ENCODE measurements around the gene KLHL21.
A peak's percentile ranks its signal among the peaks of the same experiment; 100 is the strongest.
"Not testable (repeated sequence)": the region's sequence is repeated elsewhere in the genome, so short reads cannot be mapped to it uniquely, and the experiment has no call there.

KLHL21 gene

GRCh38 chr1:6581561-6582305 is 20.9 kb downstream of the KLHL21 start:
- DNase-seq, result no peak

GRCh38 chr1:6580593-6581409 is 21.9 kb downstream of the KLHL21 start:
- DNase-seq, result no peak

DNA sequence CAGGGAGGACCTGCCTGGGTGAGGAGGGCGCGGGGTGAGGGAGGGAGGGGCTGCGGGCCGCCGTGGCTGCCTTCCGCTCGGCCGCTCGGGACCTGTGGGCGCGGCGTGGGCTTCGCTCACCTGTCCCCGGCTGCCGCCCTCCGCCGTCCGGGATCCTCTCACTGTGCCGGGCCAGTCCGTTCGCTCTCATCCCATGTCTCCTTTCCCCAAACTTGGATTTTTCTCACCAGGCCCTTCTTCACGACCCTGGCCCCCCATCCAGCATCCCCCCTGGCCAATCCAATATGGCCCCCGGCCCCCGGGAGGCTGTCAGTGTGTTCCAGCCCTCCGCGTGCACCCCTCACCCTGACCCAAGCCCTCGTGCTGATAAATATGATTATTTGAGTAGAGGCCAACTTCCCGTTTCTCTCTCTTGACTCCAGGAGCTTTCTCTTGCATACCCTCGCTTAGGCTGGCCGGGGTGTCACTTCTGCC is 22.5 kb downstream of the KLHL21 start:
- no peak for DNase-seq

GRCh38 chr1:6579374-6580118 is 23.1 kb downstream of the KLHL21 start, which contains the start of gene ZBTB48:
ZBTB48 (plus strand) TSS chr1:6579994; CDS start chr1:6580610, 616 bp downstream.
- peak; percentile 98 for DNase-seq

DNA sequence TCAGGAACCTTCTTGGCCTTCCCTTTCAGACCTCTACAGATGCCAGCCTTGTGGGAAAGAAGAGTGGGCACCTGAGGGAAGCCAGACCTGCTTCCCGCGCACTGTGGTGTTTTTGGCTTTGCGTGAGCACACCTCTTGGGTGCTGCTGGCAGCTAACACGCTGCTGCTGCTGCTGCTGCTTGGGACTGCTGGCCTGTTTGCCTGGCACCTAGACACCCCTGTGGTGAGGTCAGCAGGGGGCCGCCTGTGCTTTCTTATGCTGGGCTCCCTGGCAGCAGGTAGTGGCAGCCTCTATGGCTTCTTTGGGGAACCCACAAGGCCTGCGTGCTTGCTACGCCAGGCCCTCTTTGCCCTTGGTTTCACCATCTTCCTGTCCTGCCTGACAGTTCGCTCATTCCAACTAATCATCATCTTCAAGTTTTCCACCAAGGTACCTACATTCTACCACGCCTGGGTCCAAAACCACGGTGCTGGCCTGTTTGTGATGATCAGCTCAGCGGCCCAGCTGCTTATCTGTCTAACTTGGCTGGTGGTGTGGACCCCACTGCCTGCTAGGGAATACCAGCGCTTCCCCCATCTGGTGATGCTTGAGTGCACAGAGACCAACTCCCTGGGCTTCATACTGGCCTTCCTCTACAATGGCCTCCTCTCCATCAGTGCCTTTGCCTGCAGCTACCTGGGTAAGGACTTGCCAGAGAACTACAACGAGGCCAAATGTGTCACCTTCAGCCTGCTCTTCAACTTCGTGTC is 23.9 kb downstream of the KLHL21 start:
- no peak for DNase-seq

DNA sequence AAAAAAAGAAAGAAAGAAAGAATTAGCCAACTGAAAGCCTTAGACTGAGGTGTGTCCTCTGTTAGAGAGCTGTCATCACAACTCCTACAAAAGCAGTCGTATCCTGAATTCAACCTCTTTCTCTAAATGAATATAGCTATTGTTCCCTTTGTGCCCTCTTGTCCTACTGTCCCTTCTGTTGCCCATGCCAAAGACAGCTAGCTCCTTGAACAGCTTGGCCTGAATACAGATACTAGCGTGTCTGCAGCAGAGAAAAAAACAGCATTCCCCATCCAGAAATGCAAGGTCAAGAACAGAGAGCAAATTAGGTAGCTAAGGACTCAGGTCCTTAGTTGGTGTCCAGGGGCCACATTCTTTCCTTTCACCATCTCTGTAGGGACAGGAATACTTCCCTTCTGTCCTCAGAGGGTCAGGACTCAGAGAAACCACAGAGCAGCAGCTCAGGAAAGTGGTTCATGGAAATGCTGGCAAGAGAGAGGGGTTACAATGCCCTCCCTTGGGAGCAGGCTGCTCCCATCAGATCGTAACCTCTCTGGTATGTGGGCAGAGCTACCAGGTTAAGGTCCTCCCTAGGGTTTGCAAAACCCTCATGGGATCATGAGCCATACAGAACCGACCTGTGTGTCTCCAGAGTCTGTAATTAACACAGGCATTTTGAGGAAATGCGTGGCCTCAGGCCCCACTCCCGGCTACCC is 24.7 kb downstream of the KLHL21 start:
- DNase-seq, result no peak

DNA sequence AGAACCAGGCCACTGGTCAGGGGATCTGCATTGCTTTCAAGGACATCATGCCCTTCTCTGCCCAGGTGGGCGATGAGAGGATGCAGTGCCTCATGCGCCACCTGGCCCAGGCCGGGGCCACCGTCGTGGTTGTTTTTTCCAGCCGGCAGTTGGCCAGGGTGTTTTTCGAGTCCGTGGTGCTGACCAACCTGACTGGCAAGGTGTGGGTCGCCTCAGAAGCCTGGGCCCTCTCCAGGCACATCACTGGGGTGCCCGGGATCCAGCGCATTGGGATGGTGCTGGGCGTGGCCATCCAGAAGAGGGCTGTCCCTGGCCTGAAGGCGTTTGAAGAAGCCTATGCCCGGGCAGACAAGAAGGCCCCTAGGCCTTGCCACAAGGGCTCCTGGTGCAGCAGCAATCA is 27.9 kb downstream of the KLHL21 start:
- no peak for DNase-seq

- DNase-seq, result no peak
Measured at GRCh38 chr1:6574025-6574620, 28.5 kb downstream of the KLHL21 start.

GRCh38 chr1:6572653-6573383 is 29.9 kb downstream of the KLHL21 start:
- DNase-seq, result no peak

DNA sequence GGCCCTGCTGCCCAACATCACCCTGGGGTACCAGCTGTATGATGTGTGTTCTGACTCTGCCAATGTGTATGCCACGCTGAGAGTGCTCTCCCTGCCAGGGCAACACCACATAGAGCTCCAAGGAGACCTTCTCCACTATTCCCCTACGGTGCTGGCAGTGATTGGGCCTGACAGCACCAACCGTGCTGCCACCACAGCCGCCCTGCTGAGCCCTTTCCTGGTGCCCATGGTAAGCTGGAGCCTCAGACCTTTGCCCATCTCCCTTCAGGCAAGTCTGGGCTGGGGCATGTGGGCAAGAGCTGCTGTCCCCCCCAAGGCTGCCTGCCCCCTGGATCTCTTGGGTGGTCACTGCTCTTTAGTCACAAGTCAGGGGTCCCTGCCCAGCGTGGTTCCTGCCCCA is 31.7 kb downstream of the KLHL21 start:
- DNase-seq, result no peak

DNA sequence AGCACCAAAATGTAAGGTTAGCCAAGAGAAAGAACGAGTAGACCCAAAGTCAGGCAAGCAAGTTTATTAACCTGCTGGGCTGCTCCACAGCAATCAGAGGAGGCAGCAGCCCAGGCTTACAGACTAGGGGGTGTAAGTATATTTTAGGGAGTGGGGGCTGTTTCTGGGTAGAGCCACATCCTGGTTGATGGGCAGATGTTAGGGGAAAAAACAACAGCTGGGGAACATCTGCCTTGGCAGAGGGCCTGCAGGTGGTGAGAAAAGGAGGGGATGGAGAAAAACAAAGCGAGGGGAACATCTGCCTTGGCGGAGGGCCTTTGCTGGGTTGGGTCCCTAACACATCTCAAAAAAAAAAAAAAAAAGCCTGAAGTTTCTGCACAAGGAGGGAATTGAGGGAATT is 32.6 kb downstream of the KLHL21 start:
- no peak for DNase-seq

- DNase-seq, result no peak
Measured at GRCh38 chr1:6569033-6569432, 33.6 kb downstream of the KLHL21 start.

- no peak for DNase-seq
Measured at GRCh38 chr1:6560267-6560666, 42.4 kb downstream of the KLHL21 start.

DNA sequence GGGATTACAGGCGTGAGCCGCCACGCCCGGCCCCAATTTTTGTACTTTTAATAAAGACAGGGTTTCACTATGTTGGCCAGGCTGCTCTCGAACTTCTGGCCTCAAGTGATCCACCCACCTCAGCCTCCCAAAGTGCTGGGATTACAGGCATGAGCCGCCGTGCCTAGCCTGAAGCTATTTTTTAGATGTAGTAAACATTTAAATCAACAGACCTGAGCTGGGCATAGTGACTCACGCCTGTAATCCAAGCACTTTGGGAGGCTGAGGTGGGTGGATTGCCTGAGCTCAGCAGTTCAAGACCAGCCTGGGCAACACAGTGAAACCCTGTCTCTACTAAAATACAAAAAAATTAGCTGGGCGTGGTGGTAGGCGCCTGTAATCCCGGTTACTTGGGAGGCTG is 43.5 kb downstream of the KLHL21 start:
- DNase-seq, result not testable (repeated sequence)

DNA sequence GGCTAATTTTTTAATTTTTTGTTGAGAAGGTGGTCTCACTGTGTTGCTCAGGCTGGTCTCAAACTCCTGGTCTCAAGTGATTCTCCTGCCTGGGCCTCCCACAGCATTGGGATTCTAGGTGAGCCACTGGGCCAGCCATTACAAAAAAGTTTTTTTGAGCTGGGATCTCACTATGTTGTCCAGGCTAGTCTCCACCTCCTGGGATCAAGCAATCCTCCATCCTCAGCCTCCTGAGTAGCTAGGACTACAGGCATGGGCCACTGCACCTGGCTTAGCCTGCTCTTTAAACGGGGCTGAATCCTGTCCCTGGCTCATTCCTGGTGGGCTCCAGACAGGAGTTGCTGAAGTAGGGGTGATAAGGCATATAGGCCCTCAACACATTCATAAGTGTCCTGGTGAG is 45.1 kb downstream of the KLHL21 start:
- no peak for DNase-seq

GRCh38 chr1:6554907-6555778 is 47.5 kb downstream of the KLHL21 start, which contains the start of gene TAS1R1:
TAS1R1 (plus strand) TSS chr1:6555307; CDS start chr1:6555374, 67 bp downstream.
- DNase-seq, result peak; percentile 53

DNA sequence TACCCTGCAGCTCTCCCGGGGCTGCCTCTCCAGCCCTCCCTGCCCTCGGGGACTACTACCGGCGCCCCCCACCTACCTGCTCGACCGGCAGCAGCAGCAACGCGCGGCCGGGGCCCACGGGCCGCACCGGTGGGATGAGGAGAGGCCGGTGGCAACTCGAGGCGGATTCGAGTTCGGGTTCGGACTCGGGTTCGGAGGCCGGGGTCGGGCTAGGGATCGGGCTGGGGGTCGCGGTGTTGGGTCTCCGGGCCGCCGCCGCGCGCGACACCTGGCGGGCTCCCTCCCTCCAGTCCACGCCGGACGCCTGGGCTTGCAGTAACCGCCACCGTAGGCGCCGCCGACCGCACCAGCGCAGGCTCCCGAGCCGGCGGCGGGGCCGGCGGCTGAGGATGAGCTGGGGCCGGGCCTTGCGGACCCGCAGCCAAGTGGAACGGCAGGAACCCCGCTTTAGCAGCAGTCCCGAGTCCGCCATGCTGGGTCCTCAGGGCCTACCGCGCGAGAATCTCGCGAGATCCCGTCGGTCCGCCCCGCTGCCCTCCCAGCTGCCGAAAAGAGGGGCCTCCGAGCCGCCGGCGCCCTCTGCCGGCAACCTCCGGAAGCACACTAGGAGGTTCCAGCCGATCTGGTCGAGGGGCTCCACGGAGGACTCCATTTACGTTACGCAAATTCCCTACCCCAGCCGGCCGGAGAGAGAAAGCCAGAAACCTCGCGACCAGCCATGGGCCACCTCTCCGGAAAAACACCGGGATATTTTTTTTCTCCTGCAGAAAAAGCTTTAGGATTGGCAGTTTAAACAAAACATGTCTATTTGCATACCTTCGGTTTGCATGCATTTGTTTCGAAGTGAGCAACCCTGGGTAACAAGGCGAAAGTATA is 48.4 kb downstream of the KLHL21 start, which contains the start of gene NOL9:
TSS of gene NOL9 (minus strand) at position 483 of the 876 bp plus-strand sequence. CDS start at position 472, 11 bp downstream.
- DNase-seq, result peak; percentile 99

DNA sequence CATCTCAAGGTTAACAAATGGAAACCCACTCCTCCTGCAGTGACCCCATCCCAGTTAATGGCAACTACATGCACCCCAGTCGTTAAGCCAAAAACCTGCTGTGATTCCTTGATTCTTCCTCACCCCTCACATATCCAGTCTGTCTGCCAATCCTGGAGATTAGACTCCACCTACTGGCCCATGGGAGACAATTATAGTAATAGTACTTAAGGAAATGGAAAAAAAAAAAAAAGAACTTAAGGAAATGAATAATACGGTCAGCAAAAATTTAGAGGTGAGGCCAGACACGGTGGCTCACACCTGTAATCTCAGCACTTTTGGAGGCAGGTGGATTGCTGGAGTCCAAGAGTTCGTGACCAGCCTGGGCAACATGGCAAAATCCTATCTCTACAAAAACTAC is 55.4 kb downstream of the KLHL21 start:
- DNase-seq, result no peak

All from activated CD8-positive, alpha-beta memory T cell treated with anti-CD3 and anti-CD28 coated beads, Interleukin-2, amount 50 U/mL, for 48 hours (primary cell).